Gastrocnemius medialis (tissue), 4 donors: Measurements from ENCODE around the gene CACTIN.

Experiments used
- CTCF ChIP-seq, 5 experiments: fragments of 450-650 bp in 3 of 5; fragments of 200-600 bp in 2 of 5; sonication (generic) in 2 of 5; IDR thresholded peaks in 4 of 5; conservative IDR thresholded peaks in 1 of 5; 1 replicate in 4 of 5; 2 replicates in 1 of 5; pipeline ENCODE4 v1.5.1; 2016 to 2019; ENCODE audit warnings: antibody characterized with exemption in 5 of 5, mild to moderate bottlenecking in 3 of 5, moderate library complexity in 3 of 5
- POLR2A ChIP-seq, 2 donors: fragments of 450-650 bp; IDR thresholded peaks; one replicate each; pipeline ENCODE4 v1.6.1; 2017; ENCODE audit warnings: antibody characterized with exemption in 2 of 2, mild to moderate bottlenecking in 2 of 2, moderate library complexity in 2 of 2

DNA sequence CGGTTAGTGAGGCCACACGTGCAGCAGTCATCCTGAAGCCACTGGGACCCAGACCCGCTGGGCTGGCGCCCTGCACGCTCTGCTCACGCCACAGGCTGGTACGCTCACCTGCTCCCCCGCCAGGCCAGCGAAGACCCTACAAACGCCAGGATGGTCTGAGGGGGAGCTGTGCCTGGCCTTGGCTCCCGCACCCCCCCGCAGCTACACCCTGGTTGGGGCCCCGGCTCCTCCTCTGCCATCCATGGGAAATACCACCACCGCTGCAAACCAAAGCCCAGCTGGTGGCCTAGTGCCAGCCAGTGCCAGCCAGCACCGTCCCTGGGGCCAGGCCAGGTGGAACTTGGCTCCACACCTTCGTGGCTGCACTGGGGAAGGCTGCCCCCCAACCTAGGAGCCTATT is 23.3 kb upstream of the CACTIN start:
- TF ChIP-seq CTCF (IDR thresholded peaks at IDR 0.05 in 4 of 5, conservative IDR thresholded peaks at IDR 0.05 in 1 of 5): no peak
- TF ChIP-seq POLR2A (IDR thresholded peaks at IDR 0.05): no peak
